Measurements from ENCODE around the gene JPH3.

JPH3 gene

GRCh38 chr16:87684711-87685404 lies 82.5 kb downstream of the JPH3 start:
- DNase-seq, result no peak

- no peak for DNase-seq
These were observed 83.1 kb downstream of the JPH3 start for GRCh38 chr16:87685405-87685755.

GRCh38 chr16:87685766-87686165 lies 83.5 kb downstream of the JPH3 start:
- no peak for DNase-seq

- DNase-seq, result no peak
These were observed 84.4 kb downstream of the JPH3 start for GRCh38 chr16:87686697-87687096.

GRCh38 chr16:87687126-87687910 lies 85.0 kb downstream of the JPH3 start:
- DNase-seq, result no peak

GRCh38 chr16:87687998-87688529 lies 85.8 kb downstream of the JPH3 start:
- no peak for DNase-seq

- DNase-seq, result no peak
These were observed 86.8 kb downstream of the JPH3 start for GRCh38 chr16:87688876-87689815.

GRCh38 chr16:87689956-87690465 lies 87.7 kb downstream of the JPH3 start:
- no peak for DNase-seq

- DNase-seq, result no peak
These were observed 88.8 kb downstream of the JPH3 start for GRCh38 chr16:87690911-87691685.

GRCh38 chr16:87691686-87692079 lies 89.4 kb downstream of the JPH3 start:
- no peak for DNase-seq

GRCh38 chr16:87692176-87692575 lies 89.9 kb downstream of the JPH3 start:
- no peak for DNase-seq

- no peak for DNase-seq
These were observed 90.4 kb downstream of the JPH3 start for GRCh38 chr16:87692756-87693155.

- no peak for DNase-seq
These were observed 91.5 kb downstream of the JPH3 start for GRCh38 chr16:87693827-87694226.

GRCh38 chr16:87694441-87695125 lies 92.3 kb downstream of the JPH3 start:
- no peak for DNase-seq

GRCh38 chr16:87695534-87695933 lies 93.2 kb downstream of the JPH3 start:
- no peak for DNase-seq

GRCh38 chr16:87696726-87697125 lies 94.4 kb downstream of the JPH3 start:
- DNase-seq, result no peak

- DNase-seq, result no peak
These were observed 94.9 kb downstream of the JPH3 start for GRCh38 chr16:87697256-87697655.

GRCh38 chr16:87697792-87698191 lies 95.5 kb downstream of the JPH3 start:
- DNase-seq, result no peak

- DNase-seq, result no peak
These were observed 95.9 kb downstream of the JPH3 start for GRCh38 chr16:87698241-87698640.

GRCh38 chr16:87698676-87699199 lies 96.4 kb downstream of the JPH3 start:
- DNase-seq, result no peak

- no peak for DNase-seq
These were observed 98.2 kb downstream of the JPH3 start for GRCh38 chr16:87700406-87701077.
